DND-41 (cell line): ENCODE results near the gene EIF4H.
"Not testable (repeated sequence)": the region's sequence is repeated elsewhere in the genome, so short reads cannot be mapped to it uniquely, and the experiment has no call there.

ENCODE experiments used
- ATAC-seq: fragments of 200-7000 bp; cut with Tn5 transposase; 3 replicates; pipeline ENCODE4 v1.9.1; 2021; ENCODE audit warnings: low read depth; ENCODE audit not compliant: insufficient read depth
- DNase-seq: peaks from one replicate; pipeline ENCODE4 v3.0.0-alpha.2; 2020
- H2AFZ ChIP-seq: 2 replicates; pipeline ENCODE4 v1.6.0; 2012; ENCODE audit warnings: low read depth, low read length
- H3K27ac ChIP-seq: 2 replicates; pipeline ENCODE4 v1.5.1; 2012; ENCODE audit warnings: low read length, inconsistent platforms
- H3K27me3 ChIP-seq: fragments of 200-600 bp; sonication (generic); 2 replicates; pipeline ENCODE4 v1.6.0; 2012; ENCODE audit warnings: low read length, mild to moderate bottlenecking, inconsistent platforms; ENCODE audit not compliant: insufficient read depth, poor library complexity
- H3K36me3 ChIP-seq: 2 replicates; pipeline ENCODE4 v1.5.1; 2012; ENCODE audit warnings: low read length, inconsistent platforms; ENCODE audit not compliant: insufficient read depth
- H3K4me1 ChIP-seq: 2 replicates; pipeline ENCODE4 v1.5.1; 2012; ENCODE audit warnings: mild to moderate bottlenecking, low read length; ENCODE audit not compliant: insufficient read depth
- H3K4me2 ChIP-seq: 2 replicates; pipeline ENCODE4 v1.6.0; 2012; ENCODE audit warnings: mild to moderate bottlenecking, moderate library complexity, low read length, inconsistent platforms; ENCODE audit not compliant: insufficient read depth
- H3K4me3 ChIP-seq, 2 experiments: fragments of 200-600 bp in 1 of 2; shearing (Covaris generic) in 1 of 2; 2 replicates each; pipeline ENCODE4 v1.5.1; 2012 to 2016; ENCODE audit warnings: inconsistent platforms in 2 of 2, low read length in 2 of 2, mild to moderate bottlenecking in 2 of 2, low read depth in 1 of 2, moderate library complexity in 1 of 2
- H3K79me2 ChIP-seq: 2 replicates; pipeline ENCODE4 v1.6.0; 2012; ENCODE audit warnings: low read length, inconsistent platforms; ENCODE audit not compliant: insufficient read depth
- H3K9ac ChIP-seq: 2 replicates; pipeline ENCODE4 v1.6.0; 2012; ENCODE audit warnings: low read depth, mild to moderate bottlenecking, inconsistent platforms, low read length, moderate library complexity
- H3K9me3 ChIP-seq: 2 replicates; pipeline ENCODE4 v1.5.1; 2012; ENCODE audit warnings: low read length, moderate library complexity, mild to moderate bottlenecking, inconsistent platforms; ENCODE audit not compliant: insufficient read depth, severe bottlenecking
- H4K20me1 ChIP-seq: 2 replicates; pipeline ENCODE4 v1.6.0; 2012; ENCODE audit warnings: low read length; ENCODE audit not compliant: insufficient read depth
- EZH2 ChIP-seq: IDR thresholded peaks from 3 replicates; pipeline ENCODE4 v1.6.1; 2012; ENCODE audit warnings: borderline replicate concordance, low read depth, mild to moderate bottlenecking, moderate library complexity, low read length, inconsistent platforms; ENCODE audit not compliant: severe bottlenecking
- TF ChIP-seq, protein P1 (sequence below): IDR thresholded peaks from 2 replicates; pipeline ENCODE4 v1.5.1; 2012; ENCODE audit warnings: borderline replicate concordance, low read length, moderate library complexity, mild to moderate bottlenecking; ENCODE audit not compliant: poor library complexity, severe bottlenecking; ENCODE audit errors: extremely low read depth

EIF4H gene

DNA sequence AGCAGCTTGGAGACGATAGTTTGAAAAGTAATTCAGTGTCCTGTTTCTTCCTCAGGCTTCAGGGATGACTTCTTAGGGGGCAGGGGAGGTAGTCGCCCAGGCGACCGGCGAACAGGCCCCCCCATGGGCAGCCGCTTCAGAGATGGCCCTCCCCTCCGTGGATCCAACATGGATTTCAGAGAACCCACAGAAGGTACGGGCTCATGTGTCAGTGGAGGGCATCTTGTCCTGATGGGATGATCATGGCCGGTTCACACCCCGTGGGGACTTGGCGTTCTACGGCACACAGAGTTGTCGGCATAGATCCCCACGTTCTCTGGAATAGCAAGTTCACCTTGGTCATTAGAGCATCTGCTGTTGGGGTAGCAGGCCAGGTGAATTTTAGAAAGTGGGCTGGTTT, 20.5 kb downstream of the EIF4H start:
- H2AFZ ChIP-seq, result no peak overlapping the region
- TF ChIP-seq EZH2, result no peak
- TF ChIP-seq, protein P1, sequence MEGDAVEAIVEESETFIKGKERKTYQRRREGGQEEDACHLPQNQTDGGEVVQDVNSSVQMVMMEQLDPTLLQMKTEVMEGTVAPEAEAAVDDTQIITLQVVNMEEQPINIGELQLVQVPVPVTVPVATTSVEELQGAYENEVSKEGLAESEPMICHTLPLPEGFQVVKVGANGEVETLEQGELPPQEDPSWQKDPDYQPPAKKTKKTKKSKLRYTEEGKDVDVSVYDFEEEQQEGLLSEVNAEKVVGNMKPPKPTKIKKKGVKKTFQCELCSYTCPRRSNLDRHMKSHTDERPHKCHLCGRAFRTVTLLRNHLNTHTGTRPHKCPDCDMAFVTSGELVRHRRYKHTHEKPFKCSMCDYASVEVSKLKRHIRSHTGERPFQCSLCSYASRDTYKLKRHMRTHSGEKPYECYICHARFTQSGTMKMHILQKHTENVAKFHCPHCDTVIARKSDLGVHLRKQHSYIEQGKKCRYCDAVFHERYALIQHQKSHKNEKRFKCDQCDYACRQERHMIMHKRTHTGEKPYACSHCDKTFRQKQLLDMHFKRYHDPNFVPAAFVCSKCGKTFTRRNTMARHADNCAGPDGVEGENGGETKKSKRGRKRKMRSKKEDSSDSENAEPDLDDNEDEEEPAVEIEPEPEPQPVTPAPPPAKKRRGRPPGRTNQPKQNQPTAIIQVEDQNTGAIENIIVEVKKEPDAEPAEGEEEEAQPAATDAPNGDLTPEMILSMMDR, result no peak
- no peak overlapping the region for H3K4me2 ChIP-seq
- no peaks in the 10 kb centered on the region for H3K9me3 ChIP-seq
- no peak overlapping the region for H3K4me3 ChIP-seq
- H4K20me1 ChIP-seq, result peaks cover 44% of the 10 kb centered on the region
- no peaks in the 10 kb centered on the region for H3K27me3 ChIP-seq
- peaks cover 34% of the 10 kb centered on the region for H3K79me2 ChIP-seq
- peaks cover 78% of the 10 kb centered on the region for H3K36me3 ChIP-seq
- no peak overlapping the region for H3K9ac ChIP-seq
- H3K27ac ChIP-seq, result no peak overlapping the region
- DNase-seq (no peak), ATAC-seq (no peak)
- no peaks in the 10 kb centered on the region for H3K4me1 ChIP-seq

DNA sequence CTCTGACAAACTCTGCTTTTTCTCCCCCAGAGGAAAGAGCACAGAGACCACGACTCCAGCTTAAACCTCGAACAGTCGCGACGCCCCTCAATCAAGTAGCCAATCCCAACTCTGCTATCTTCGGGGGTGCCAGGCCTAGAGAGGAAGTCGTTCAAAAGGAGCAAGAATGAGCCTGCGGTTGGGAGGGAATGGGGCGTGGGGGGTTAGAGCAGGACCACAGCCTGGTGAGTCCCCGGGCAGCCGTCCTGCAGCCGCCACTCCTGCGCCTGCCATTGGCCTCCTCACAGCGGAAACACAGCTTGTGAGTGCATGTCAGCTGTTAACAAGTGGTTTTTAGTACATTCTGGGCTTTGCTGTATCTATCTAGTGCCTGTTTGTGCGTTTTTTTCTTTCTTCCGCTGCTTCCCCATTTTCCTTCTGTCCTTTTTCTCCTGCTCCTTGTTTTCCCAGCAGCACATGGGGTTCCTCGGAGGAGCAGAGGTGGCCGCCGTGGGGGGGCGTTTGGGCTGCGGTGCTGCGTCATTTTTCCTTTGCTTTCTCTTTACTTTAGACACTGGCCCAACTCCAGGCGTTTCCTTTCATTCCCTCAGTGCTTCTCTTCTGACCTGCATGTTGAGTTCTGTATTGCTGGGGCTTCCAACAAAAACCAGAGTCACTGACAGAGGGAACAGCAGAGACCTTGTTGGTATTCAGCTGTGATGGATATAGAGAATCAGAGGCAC, 21.1 kb downstream of the EIF4H start:
- H3K4me3 ChIP-seq, DNase-seq, H3K27me3 ChIP-seq, H3K27ac ChIP-seq, ATAC-seq, H3K4me2 ChIP-seq, H3K9ac ChIP-seq, H3K4me1 ChIP-seq, H2AFZ ChIP-seq, H3K9me3 ChIP-seq: not testable (repeated sequence)
- peaks cover 28% of the 10 kb centered on the region for H3K79me2 ChIP-seq
- peaks cover 39% of the 10 kb centered on the region for H4K20me1 ChIP-seq
- peaks cover 71% of the 10 kb centered on the region for H3K36me3 ChIP-seq

DNA sequence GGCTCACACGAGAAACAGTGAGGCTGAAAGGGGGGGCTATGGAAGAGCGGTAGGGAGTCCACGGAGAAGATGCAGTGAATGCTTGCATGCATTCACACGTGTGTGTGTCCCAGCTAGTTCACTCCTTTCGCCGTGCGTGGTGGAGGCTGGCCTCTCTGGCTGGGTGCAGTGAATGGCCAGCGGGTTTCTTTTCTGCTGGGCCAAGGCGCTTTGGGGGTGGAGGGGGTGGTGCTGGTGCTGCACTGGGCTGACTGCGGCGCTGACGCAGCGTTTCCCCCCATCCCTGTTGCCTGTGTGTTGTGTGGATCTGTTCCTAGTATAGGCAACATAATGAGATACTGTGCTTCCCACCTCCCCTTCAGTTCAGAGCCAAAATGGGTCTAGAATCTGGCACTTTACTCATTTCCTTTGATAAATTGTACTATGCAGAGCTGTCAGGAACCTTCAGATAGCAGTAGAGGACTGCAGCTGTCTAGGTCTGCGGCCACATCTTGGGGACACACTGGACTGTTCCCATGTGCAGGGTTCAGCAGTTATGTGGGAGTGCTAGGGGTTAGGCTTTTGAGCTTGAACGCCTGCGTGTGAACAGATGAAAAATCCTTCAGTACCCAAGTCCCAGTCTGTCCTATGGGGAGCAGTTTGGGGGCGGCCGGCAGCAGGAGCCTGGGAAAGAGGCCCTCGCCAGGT, 22.0 kb downstream of the EIF4H start:
- not testable (repeated sequence) for H3K27ac ChIP-seq, H2AFZ ChIP-seq, H3K4me2 ChIP-seq, H3K9me3 ChIP-seq, DNase-seq, H3K9ac ChIP-seq, H3K27me3 ChIP-seq, H3K4me3 ChIP-seq, ATAC-seq, H3K4me1 ChIP-seq
- H3K79me2 ChIP-seq, result peaks cover 20% of the 10 kb centered on the region
- H4K20me1 ChIP-seq, result peaks cover 31% of the 10 kb centered on the region
- peaks cover 63% of the 10 kb centered on the region for H3K36me3 ChIP-seq

DNA sequence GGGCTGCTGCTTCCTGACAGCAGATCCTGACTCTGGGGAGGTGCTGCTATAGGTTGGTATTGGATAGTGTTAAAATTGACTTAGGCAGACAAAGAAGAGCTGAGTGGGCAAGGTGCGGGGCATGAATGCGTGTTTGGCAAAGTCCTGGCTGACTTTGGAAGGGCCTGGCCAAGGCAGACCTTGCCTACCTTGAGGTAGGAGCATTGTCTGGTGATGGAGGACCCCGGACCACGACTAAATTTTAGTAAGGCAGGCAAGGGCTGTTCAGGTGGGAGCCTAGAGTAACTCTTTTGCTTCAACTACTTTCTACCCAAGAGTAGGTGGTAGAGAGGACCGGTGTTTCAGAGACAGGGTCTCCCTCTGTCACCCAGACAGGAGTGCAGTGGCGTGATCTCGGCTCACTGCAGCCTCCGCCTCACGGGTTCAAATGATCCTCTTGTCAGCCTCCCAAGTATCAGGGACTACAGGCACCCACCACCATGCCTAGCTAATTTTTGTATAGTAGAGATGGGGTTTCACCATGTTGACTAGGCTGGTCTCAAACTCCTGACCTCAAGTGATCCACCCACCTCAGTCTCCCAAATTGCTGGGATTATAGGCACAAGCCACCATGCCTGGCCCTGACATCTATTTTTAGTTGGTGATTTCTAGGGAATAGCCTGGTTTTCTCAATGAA, 23.4 kb downstream of the EIF4H start:
- H3K4me2 ChIP-seq, result no peak overlapping the region
- ATAC-seq, result peak; percentile 19; the same call in 1 of the 3 replicates
- H2AFZ ChIP-seq, result no peak overlapping the region
- no peak for TF ChIP-seq EZH2
- TF ChIP-seq, protein P1, result no peak
- no peaks in the 10 kb centered on the region for H3K9me3 ChIP-seq
- no peak overlapping the region for H3K9ac ChIP-seq
- H3K27me3 ChIP-seq, result no peaks in the 10 kb centered on the region
- no peak for DNase-seq
- no peak overlapping the region for H3K4me3 ChIP-seq
- peaks cover 11% of the 10 kb centered on the region for H3K79me2 ChIP-seq
- peaks cover 21% of the 10 kb centered on the region for H4K20me1 ChIP-seq
- H3K36me3 ChIP-seq, result peaks cover 49% of the 10 kb centered on the region
- no peak overlapping the region for H3K27ac ChIP-seq
- peaks cover 6% of the 10 kb centered on the region for H3K4me1 ChIP-seq
